GM19467 (cell line): ENCODE data around the gene ZDHHC8.

Source experiments
- ATAC-seq: cut with Tn5 transposase; IDR thresholded peaks from one replicate; pipeline ENCODE4 v1.9.1; 2021; ENCODE audit warnings: mild to moderate bottlenecking, moderate library complexity; ENCODE audit not compliant: unreplicated experiment

The ZDHHC8 gene

DNA sequence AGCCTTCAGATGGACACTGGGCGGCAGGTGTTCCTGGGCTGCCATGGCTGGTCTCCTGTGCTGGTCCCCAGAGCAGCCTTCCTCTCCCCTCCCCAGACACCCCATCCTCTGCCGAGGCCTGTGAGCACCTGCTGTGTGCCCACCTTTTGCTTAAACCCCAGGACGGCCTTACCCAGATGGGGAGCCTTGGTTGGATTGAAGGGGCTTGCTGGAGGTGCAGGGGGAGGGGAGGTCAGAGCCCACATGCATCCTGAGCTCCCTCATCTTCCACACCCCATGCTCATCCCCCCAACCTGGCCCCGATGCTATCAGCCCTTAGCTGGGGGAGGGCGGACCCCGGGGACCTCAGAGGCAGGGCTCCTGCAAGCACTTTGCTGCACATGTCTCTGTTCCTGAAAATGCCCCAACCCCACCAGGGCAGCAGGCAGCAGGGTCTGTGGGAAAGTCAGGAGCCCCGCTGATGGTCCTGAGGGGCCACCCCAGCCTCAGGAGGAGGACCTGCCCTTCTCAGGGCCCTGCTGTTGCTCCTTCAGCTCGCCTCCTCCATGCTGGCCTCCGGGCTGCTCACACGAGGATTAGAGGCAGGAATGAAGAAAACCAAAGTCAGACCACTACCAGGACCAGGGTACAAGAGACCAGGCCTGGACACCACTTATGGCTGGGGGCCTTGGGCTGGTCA is 60.8 kb downstream of the ZDHHC8 start:
- no peak for ATAC-seq

DNA sequence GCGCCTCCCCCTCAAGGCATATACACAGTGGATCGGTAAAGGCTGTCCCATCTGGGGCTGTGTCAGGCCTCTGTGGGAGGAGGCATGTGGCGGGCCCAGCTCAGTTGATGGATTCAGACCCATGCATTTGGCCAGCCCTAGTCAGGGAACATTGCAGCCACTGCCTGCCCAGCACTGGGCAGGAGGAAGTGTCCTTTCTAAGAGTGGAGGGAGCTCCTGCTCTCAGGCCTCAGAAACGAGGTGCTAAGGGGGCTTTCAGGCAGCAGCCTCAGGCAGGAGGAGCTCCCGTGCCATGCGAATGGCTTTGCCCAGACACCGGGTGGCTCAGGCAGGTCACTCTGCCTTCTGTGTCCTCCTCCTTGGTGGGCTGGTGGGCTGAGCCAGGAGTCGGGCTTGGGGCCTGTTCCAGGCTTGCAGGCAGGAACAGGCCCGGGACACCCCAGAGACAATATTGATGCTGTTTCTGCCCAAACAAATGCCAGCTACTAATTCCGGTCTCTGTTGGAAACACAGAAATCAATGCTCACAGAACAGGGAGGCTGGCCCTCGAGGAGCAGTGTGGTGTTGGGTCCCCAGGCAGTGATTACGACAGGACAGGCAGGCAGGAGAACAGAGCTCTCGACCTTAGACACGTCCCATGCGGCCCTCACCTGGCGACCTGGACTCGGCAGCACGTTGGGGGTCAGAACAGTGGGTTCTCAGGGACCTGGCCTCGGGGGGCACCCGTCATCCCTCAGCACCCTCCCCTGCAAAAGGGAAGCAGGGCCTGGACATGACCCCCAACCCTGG is 61.6 kb downstream of the ZDHHC8 start:
- no peak for ATAC-seq

DNA sequence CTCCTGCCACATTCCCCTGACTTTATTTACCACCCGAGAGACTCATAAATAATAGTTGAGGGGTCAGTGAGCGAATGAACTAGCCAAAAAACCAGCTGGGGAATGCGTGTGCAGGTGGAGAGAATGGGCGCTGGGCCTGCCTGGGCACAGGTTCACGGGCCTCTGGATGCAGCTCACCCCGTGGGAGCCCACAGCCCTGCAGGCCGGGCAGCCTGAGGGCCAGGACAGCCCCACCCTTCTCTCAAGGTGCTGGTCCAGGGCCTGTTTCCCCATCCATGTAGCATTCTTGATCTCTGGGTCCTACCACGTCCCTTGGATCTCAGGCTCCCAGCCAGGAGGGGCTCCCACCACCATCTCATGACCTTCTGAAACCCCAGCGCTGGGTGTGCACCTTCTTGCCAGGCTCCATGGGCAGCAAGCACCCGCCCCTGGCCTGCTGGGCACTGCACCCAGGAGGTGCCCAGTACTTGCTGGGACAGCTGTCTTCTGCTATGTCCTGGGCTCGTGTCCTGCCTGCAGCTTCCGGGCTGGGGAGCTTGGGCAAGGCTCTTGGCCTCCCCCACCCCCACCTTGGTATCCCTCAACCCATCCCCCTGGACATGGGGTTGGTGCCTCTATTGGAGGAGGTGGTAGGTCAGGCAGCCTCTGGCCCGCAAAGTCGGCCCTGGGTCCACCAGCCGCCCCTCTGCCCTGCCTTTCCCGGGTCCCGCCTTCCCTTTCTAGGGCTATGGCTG is 62.3 kb downstream of the ZDHHC8 start:
- ATAC-seq = no peak

DNA sequence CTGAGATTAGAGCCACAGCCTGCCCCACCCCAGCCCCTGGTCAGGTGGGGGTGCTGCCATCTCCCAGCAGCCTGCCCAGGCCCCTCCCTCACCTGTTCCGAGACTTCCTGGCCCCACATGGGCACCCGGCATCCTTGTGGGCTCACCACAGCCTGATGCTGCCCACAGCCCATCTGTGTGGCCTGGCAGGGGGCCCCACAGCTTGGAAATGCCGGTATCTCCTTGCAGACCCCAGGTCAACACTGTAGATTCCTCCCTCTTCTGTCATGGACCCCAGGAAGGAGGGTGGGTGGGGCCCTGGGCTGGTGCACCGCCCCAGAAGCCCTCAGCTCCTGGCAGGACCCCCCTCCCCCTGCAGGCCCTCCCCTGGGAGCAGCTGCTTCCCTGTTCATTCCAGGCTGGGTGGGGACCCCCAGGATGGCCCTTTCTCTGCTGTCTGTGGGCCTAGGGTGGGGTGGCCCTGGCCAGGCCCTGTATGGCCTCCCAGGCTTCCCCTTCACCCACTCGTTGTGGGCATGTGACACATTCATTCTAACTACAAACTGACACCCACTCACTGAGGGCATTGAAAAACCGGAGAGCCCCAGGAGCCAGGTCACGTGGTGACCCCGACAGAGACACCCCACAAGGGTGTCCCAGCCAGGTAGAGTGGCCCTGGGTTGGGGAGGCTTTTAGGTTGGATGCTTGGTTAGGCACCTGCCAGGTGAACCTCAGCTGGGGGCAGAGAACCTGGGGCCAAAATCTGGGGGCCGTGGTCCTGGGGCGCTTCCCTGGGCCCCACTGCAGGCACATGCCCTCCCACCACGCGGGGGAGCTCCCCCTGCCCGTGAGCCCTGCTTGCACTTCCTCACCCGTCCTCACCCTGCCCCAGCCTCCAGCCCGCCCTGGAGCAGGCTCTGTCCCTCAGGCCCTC is 63.3 kb downstream of the ZDHHC8 start:
- no peak for ATAC-seq

DNA sequence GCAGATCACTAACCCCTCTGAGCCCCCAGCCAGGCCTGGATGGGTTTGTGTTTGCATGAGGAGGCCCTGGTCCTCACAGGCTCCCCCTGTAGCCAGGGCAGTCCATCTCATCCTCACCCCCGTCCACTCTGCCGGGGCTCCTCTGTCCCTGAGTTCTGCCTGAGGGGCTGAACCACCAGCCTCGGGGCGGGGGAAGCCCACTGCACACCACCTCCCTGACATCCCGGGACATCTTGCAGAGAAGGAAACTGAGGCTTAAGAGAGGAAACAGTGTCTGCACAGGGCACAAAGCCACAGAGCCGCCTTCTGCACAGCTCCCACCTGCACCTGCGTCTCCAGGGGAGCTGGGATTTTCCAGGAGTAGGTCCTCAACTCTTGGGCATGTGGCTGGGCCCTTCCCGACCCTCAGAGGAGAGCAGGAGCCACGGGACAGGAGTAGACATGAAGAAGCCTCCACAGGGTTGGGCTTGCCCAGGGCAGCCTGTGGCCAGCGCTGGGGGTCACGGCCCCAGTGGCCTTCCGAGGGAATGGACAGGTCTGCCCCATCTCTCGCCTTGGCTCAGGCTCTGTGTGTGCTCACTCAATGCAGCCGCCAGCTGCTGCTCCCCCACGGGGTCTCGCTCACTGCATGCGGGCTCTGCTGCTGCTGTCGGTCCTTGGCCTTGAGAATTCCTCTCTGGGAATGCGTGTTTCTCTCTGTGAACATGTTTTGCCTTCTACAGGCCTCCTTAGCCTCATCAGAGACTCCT is 64.7 kb downstream of the ZDHHC8 start:
- no peak for ATAC-seq
